DND-41 (cell line): Measurements from ENCODE around the gene MRPS14.

Source experiments
- ATAC-seq: fragments of 200-7000 bp; cut with Tn5 transposase; 3 replicates; pipeline ENCODE4 v1.9.1; 2021; ENCODE audit warnings: low read depth; ENCODE audit not compliant: insufficient read depth
- DNase-seq: peaks from one replicate; pipeline ENCODE4 v3.0.0-alpha.2; 2020
- H2AFZ ChIP-seq: 2 replicates; pipeline ENCODE4 v1.6.0; 2012; ENCODE audit warnings: low read depth, low read length
- H3K27ac ChIP-seq: 2 replicates; pipeline ENCODE4 v1.5.1; 2012; ENCODE audit warnings: low read length, inconsistent platforms
- H3K27me3 ChIP-seq: fragments of 200-600 bp; sonication (generic); 2 replicates; pipeline ENCODE4 v1.6.0; 2012; ENCODE audit warnings: low read length, mild to moderate bottlenecking, inconsistent platforms; ENCODE audit not compliant: insufficient read depth, poor library complexity
- H3K36me3 ChIP-seq: 2 replicates; pipeline ENCODE4 v1.5.1; 2012; ENCODE audit warnings: low read length, inconsistent platforms; ENCODE audit not compliant: insufficient read depth
- H3K4me1 ChIP-seq: 2 replicates; pipeline ENCODE4 v1.5.1; 2012; ENCODE audit warnings: mild to moderate bottlenecking, low read length; ENCODE audit not compliant: insufficient read depth
- H3K4me2 ChIP-seq: 2 replicates; pipeline ENCODE4 v1.6.0; 2012; ENCODE audit warnings: mild to moderate bottlenecking, moderate library complexity, low read length, inconsistent platforms; ENCODE audit not compliant: insufficient read depth
- H3K4me3 ChIP-seq, 2 experiments: fragments of 200-600 bp in 1 of 2; shearing (Covaris generic) in 1 of 2; 2 replicates each; pipeline ENCODE4 v1.5.1; 2012 to 2016; ENCODE audit warnings: inconsistent platforms in 2 of 2, low read length in 2 of 2, mild to moderate bottlenecking in 2 of 2, low read depth in 1 of 2, moderate library complexity in 1 of 2
- H3K79me2 ChIP-seq: 2 replicates; pipeline ENCODE4 v1.6.0; 2012; ENCODE audit warnings: low read length, inconsistent platforms; ENCODE audit not compliant: insufficient read depth
- H3K9ac ChIP-seq: 2 replicates; pipeline ENCODE4 v1.6.0; 2012; ENCODE audit warnings: low read depth, mild to moderate bottlenecking, inconsistent platforms, low read length, moderate library complexity
- H3K9me3 ChIP-seq: 2 replicates; pipeline ENCODE4 v1.5.1; 2012; ENCODE audit warnings: low read length, moderate library complexity, mild to moderate bottlenecking, inconsistent platforms; ENCODE audit not compliant: insufficient read depth, severe bottlenecking
- H4K20me1 ChIP-seq: 2 replicates; pipeline ENCODE4 v1.6.0; 2012; ENCODE audit warnings: low read length; ENCODE audit not compliant: insufficient read depth
- CTCF ChIP-seq: IDR thresholded peaks from 2 replicates; pipeline ENCODE4 v1.5.1; 2012; ENCODE audit warnings: borderline replicate concordance, low read length, moderate library complexity, mild to moderate bottlenecking; ENCODE audit not compliant: poor library complexity, severe bottlenecking; ENCODE audit errors: extremely low read depth
- EZH2 ChIP-seq: IDR thresholded peaks from 3 replicates; pipeline ENCODE4 v1.6.1; 2012; ENCODE audit warnings: borderline replicate concordance, low read depth, mild to moderate bottlenecking, moderate library complexity, low read length, inconsistent platforms; ENCODE audit not compliant: severe bottlenecking

The MRPS14 gene

GRCh38 chr1:175036476-175036875 is 13.3 kb upstream of the MRPS14 start:
- no peaks in the 10 kb centered on the region for H3K27me3 ChIP-seq
- no peaks in the 10 kb centered on the region for H3K4me1 ChIP-seq
- H3K79me2 ChIP-seq = no peaks in the 10 kb centered on the region
- H3K4me2 ChIP-seq = no peak overlapping the region
- no peak for ATAC-seq
- no peak overlapping the region for H3K4me3 ChIP-seq
- H3K36me3 ChIP-seq = no peaks in the 10 kb centered on the region
- no peaks in the 10 kb centered on the region for H3K9me3 ChIP-seq
- no peak for DNase-seq
- H4K20me1 ChIP-seq = no peaks in the 10 kb centered on the region
- no peak overlapping the region for H3K9ac ChIP-seq
- no peak for TF ChIP-seq EZH2
- no peak for TF ChIP-seq CTCF
- no peak overlapping the region for H3K27ac ChIP-seq
- H2AFZ ChIP-seq = no peak overlapping the region

GRCh38 chr1:175035865-175036264 is 12.6 kb upstream of the MRPS14 start:
- H3K4me3 ChIP-seq = no peak overlapping the region
- no peak overlapping the region for H3K4me2 ChIP-seq
- H3K27me3 ChIP-seq = no peaks in the 10 kb centered on the region
- H3K4me1 ChIP-seq = no peaks in the 10 kb centered on the region
- no peaks in the 10 kb centered on the region for H3K79me2 ChIP-seq
- no peak for TF ChIP-seq EZH2
- no peak for TF ChIP-seq CTCF
- DNase-seq = no peak
- no peak overlapping the region for H3K27ac ChIP-seq
- H4K20me1 ChIP-seq = no peaks in the 10 kb centered on the region
- no peak overlapping the region for H3K9ac ChIP-seq
- H3K9me3 ChIP-seq = no peaks in the 10 kb centered on the region
- H2AFZ ChIP-seq = no peak overlapping the region
- no peak for ATAC-seq
- no peaks in the 10 kb centered on the region for H3K36me3 ChIP-seq

- Histone ChIP-seq H3K36me3 (no peaks in the 10 kb centered on the region), H3K4me3 (no peak overlapping the region), H3K4me1 (peaks cover 3% of the 10 kb centered on the region), H3K27me3 (no peaks in the 10 kb centered on the region), H3K27ac (no peak overlapping the region), H3K9me3 (no peaks in the 10 kb centered on the region), H3K79me2 (no peaks in the 10 kb centered on the region), H4K20me1 (no peaks in the 10 kb centered on the region), H3K4me2 (no peak overlapping the region), H3K9ac (no peak overlapping the region), H2AFZ (no peak overlapping the region)
- ATAC-seq (no peak), DNase-seq (no peak)
- no peak for TF ChIP-seq CTCF
- TF ChIP-seq EZH2 = no peak
Observed at GRCh38 chr1:175034775-175035174, 11.6 kb upstream of the MRPS14 start.

GRCh38 chr1:175033953-175034352 is 10.7 kb upstream of the MRPS14 start:
- TF ChIP-seq EZH2 (no peak), CTCF (no peak)
- H3K79me2 ChIP-seq = no peaks in the 10 kb centered on the region
- H3K27ac ChIP-seq = no peak overlapping the region
- no peaks in the 10 kb centered on the region for H4K20me1 ChIP-seq
- no peak overlapping the region for H3K4me2 ChIP-seq
- no peaks in the 10 kb centered on the region for H3K36me3 ChIP-seq
- no peak overlapping the region for H3K4me3 ChIP-seq
- H2AFZ ChIP-seq = no peak overlapping the region
- DNase-seq (no peak), ATAC-seq (no peak)
- no peak overlapping the region for H3K9ac ChIP-seq
- H3K27me3 ChIP-seq = no peaks in the 10 kb centered on the region
- H3K9me3 ChIP-seq = no peaks in the 10 kb centered on the region
- H3K4me1 ChIP-seq = peaks cover 9% of the 10 kb centered on the region
